NB4 (cell line): ENCODE data around the gene SPC24.

ENCODE experiments used
- DNase-seq: peaks from one replicate; pipeline ENCODE4 v3.0.0; 2010; ENCODE audit warnings: low read depth
- H3K4me3 ChIP-seq: one replicate; pipeline ENCODE4 v1.5.1; 2011; ENCODE audit warnings: mild to moderate bottlenecking, low read depth, low read length, moderate library complexity
- MAX ChIP-seq: IDR thresholded peaks from 2 replicates; pipeline ENCODE4 v1.6.1; 2011; ENCODE audit warnings: low read depth, low read length
- MYC ChIP-seq: IDR thresholded peaks from 2 replicates; pipeline ENCODE4 v1.6.1; 2011; ENCODE audit warnings: low read depth, low read length
- POLR2A ChIP-seq: IDR thresholded peaks from 2 replicates; pipeline ENCODE4 v1.6.1; 2011; ENCODE audit warnings: mild to moderate bottlenecking; ENCODE audit not compliant: insufficient read length; ENCODE audit errors: extremely low read depth
- TF ChIP-seq, protein P1 (sequence below): IDR thresholded peaks from one replicate; pipeline ENCODE4 v1.5.1; 2012; ENCODE audit warnings: low read depth, low read length

SPC24 gene

GRCh38 chr19:11115042-11115441, 40.5 kb downstream of the SPC24 start:
- no peak for DNase-seq
- TF ChIP-seq, protein P1, sequence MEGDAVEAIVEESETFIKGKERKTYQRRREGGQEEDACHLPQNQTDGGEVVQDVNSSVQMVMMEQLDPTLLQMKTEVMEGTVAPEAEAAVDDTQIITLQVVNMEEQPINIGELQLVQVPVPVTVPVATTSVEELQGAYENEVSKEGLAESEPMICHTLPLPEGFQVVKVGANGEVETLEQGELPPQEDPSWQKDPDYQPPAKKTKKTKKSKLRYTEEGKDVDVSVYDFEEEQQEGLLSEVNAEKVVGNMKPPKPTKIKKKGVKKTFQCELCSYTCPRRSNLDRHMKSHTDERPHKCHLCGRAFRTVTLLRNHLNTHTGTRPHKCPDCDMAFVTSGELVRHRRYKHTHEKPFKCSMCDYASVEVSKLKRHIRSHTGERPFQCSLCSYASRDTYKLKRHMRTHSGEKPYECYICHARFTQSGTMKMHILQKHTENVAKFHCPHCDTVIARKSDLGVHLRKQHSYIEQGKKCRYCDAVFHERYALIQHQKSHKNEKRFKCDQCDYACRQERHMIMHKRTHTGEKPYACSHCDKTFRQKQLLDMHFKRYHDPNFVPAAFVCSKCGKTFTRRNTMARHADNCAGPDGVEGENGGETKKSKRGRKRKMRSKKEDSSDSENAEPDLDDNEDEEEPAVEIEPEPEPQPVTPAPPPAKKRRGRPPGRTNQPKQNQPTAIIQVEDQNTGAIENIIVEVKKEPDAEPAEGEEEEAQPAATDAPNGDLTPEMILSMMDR, result no peak
- TF ChIP-seq MAX (no peak), MYC (no peak), POLR2A (no peak)
- H3K4me3 ChIP-seq, result no peak overlapping the region

DNA sequence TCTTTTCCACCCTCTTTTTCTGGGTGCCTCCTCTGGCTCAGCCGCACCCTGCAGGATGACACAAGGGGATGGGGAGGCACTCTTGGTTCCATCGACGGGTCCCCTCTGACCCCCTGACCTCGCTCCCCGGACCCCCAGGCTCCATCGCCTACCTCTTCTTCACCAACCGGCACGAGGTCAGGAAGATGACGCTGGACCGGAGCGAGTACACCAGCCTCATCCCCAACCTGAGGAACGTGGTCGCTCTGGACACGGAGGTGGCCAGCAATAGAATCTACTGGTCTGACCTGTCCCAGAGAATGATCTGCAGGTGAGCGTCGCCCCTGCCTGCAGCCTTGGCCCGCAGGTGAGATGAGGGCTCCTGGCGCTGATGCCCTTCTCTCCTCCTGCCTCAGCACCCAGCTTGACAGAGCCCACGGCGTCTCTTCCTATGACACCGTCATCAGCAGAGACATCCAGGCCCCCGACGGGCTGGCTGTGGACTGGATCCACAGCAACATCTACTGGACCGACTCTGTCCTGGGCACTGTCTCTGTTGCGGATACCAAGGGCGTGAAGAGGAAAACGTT, 42.4 kb downstream of the SPC24 start:
- DNase-seq, result no peak
- no peak for TF ChIP-seq MAX
- TF ChIP-seq, protein P1, result no peak
- no peak overlapping the region for H3K4me3 ChIP-seq

- TF ChIP-seq MAX (no peak), MYC (no peak), POLR2A (no peak)
- TF ChIP-seq, protein P1, result no peak
- no peak for DNase-seq
- no peak overlapping the region for H3K4me3 ChIP-seq
These were observed 43.8 kb downstream of the SPC24 start for GRCh38 chr19:11111771-11112144.

DNA sequence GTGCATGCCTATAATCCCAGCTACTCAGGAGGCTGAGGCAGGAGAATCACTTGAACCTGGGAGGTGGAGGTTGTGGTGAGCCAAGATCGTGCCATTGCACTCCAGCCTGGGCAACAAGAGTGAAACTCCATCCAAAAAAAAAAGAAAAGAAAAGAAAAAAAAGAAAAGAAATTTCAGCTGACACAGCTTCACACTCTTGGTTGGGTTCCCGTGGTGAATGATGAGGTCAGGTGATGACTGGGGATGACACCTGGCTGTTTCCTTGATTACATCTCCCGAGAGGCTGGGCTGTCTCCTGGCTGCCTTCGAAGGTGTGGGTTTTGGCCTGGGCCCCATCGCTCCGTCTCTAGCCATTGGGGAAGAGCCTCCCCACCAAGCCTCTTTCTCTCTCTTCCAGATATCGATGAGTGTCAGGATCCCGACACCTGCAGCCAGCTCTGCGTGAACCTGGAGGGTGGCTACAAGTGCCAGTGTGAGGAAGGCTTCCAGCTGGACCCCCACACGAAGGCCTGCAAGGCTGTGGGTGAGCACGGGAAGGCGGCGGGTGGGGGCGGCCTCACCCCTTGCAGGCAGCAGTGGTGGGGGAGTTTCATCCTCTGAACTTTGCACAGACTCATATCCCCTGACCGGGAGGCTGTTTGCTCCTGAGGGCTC, 44.3 kb downstream of the SPC24 start:
- no peak for DNase-seq
- TF ChIP-seq POLR2A (no peak), MYC (no peak), MAX (no peak)
- TF ChIP-seq, protein P1, result no peak
- H3K4me3 ChIP-seq, result no peak overlapping the region

DNA sequence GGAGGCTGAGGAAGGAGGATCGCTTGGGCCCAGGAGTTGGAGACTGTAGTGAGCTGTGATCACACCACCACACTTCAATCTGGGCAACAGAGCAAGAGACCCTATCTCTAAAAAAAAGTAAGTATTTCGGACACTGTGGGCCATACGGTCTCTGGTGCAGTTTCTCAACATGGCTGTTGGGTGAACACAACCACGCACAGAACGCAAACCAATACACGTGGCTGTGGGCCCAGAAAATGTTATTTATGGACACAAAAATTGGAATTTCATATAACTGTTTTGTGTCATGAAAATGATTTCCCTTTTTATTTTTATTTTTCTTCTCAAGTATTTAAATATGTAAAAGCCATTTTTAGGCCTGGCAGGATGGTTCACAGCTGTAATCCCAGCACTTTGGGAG, 46.8 kb downstream of the SPC24 start:
- H3K4me3 ChIP-seq, result no peak overlapping the region

More for the DNA sequence above, 46.8 kb downstream of the SPC24 start:
- TF ChIP-seq MAX, result no peak
- no peak for TF ChIP-seq MYC
- TF ChIP-seq POLR2A, result no peak
- TF ChIP-seq, protein P1, result no peak
- no peak for DNase-seq
